ENCODE measurements around the gene SHTN1.

Gene SHTN1

GRCh38 chr10:116835658-116836057, 169.3 kb downstream of the SHTN1 start:
- DNase-seq (ENCODE audit: low read depth in 3 of 3) = no peak

GRCh38 chr10:116833986-116834985, 170.7 kb downstream of the SHTN1 start:
- DNase-seq (ENCODE audit: low read depth in 3 of 3) = no peak

GRCh38 chr10:116831790-116832189, 173.2 kb downstream of the SHTN1 start:
- DNase-seq (ENCODE audit: low read depth in 3 of 3) = no peak
